K562 (cell line): Measurements from ENCODE around the gene LPXN. TPM values are rescaled to one million over a fixed set of nuclear protein-coding genes. Genes with fewer than 3 reads are reported as not detected.

ENCODE experiments used
- ATF1 ChIP-seq, 2 experiments: fragments of 450-650 bp in 1 of 2; IDR thresholded peaks; 2 replicates each; pipeline ENCODE4 v1.6.1; 2016; ENCODE audit warnings: missing compliant biosample characterization in 1 of 2, missing genetic modification characterization in 1 of 2
- DPF2 ChIP-seq: fragments of 450-650 bp; IDR thresholded peaks from 2 replicates; pipeline ENCODE4 v1.6.1; 2016
- NRF1 ChIP-seq, 2 experiments: fragments of 450-650 bp; IDR thresholded peaks in 1 of 2; conservative IDR thresholded peaks in 1 of 2; 2 replicates each; pipeline ENCODE4 v1.6.1; 2014; ENCODE audit warnings: mild to moderate bottlenecking in 2 of 2
- RAD21 ChIP-seq, 2 experiments: fragments of 250-450 bp in 1 of 2; fragments of 450-650 bp in 1 of 2; sonication (Bioruptor Pico) in 1 of 2; formaldehyde crosslinking in 1 of 2; IDR thresholded peaks in 1 of 2; conservative IDR thresholded peaks in 1 of 2; 2 replicates each; pipeline versions ENCODE4 v1.4.0 to v1.8.0; 2020 to 2022; ENCODE audit warnings: mild to moderate bottlenecking in 2 of 2, moderate library complexity in 1 of 2
- RB1 ChIP-seq: fragments of 450-650 bp; IDR thresholded peaks from 2 replicates; pipeline ENCODE4 v1.6.1; 2017; ENCODE audit warnings: low read depth, mild to moderate bottlenecking
- RCOR1 ChIP-seq, 2 experiments: IDR thresholded peaks; 2 replicates each; pipeline ENCODE4 v1.6.1; 2012; ENCODE audit warnings: low read depth in 2 of 2, low read length in 2 of 2, borderline replicate concordance in 1 of 2, improper control_type of control experiment in 1 of 2
- STAG1 ChIP-seq: sonication (generic); formaldehyde crosslinking; IDR thresholded peaks from 2 replicates; pipeline ENCODE4 v1.5.0; 2020; ENCODE audit warnings: missing genetic modification reagents, borderline replicate concordance
- ZKSCAN3 ChIP-seq: fragments of 250-450 bp; sonication (Bioruptor Pico); IDR thresholded peaks from 2 replicates; pipeline ENCODE4 v1.4.0; 2020
- polyA plus RNA-seq, 8 experiments: library from polyadenylated mRNA; depleted of rRNA in 4 of 8; stranded (reverse) in 5 of 8; unstranded in 3 of 8; fragments of >200 nt; fragmentation: Nextera tagmentation in 2 of 8; fragmentation: Illumina TruSeq in 1 of 8; extraction: Ambion mirVana in 2 of 8; extraction: Trizol in 1 of 8; gene quantifications; 2 replicates each; pipeline versions ENCODE4 v1.2.1 to v1.2.3, GENCODE V29; 2011 to 2014; ENCODE audit warnings: inconsistent platforms in 1 of 8, missing spikeins in 1 of 8
- total RNA-seq, 7 experiments: library from RNA; depleted of rRNA in 6 of 7; stranded (reverse); fragments of >200 nt in 6 of 7; fragmentation: Illumina TruSeq in 2 of 7; extraction: Trizol in 2 of 7; gene quantifications; 2 replicates each; pipeline versions ENCODE4 v1.2.1 to v1.2.3, GENCODE V29; 2011 to 2021; ENCODE audit warnings: low replicate concordance in 1 of 7
- TF ChIP-seq, protein P1 (sequence below), 3 experiments: IDR thresholded peaks in 2 of 3; conservative IDR thresholded peaks in 1 of 3; 2 replicates each; pipeline ENCODE4 v1.5.1; 2011 to 2012; ENCODE audit warnings: low read length in 3 of 3, mild to moderate bottlenecking in 3 of 3, control low read depth in 2 of 3, improper control_type of control experiment in 1 of 3, inconsistent platforms in 1 of 3, low read depth in 1 of 3, mixed read lengths in 1 of 3, moderate library complexity in 1 of 3; ENCODE audit not compliant: insufficient read depth in 2 of 3
- TF ChIP-seq, protein P2 (sequence below), 2 experiments: fragments of 450-650 bp; formaldehyde crosslinking in 1 of 2; IDR thresholded peaks; 2 replicates each; pipeline versions ENCODE4 v1.4.0 to v1.6.1; 2014 to 2020; ENCODE audit warnings: mild to moderate bottlenecking in 2 of 2, borderline replicate concordance in 1 of 2, low read depth in 1 of 2

LPXN gene
- total and polyA plus RNA-seq, 9 of the 15 experiments (the other 6 are each of a cell fraction or from before 2014, with no cell fraction given) = 0.73 to 3.1 (median 2.0) TPM

DNA sequence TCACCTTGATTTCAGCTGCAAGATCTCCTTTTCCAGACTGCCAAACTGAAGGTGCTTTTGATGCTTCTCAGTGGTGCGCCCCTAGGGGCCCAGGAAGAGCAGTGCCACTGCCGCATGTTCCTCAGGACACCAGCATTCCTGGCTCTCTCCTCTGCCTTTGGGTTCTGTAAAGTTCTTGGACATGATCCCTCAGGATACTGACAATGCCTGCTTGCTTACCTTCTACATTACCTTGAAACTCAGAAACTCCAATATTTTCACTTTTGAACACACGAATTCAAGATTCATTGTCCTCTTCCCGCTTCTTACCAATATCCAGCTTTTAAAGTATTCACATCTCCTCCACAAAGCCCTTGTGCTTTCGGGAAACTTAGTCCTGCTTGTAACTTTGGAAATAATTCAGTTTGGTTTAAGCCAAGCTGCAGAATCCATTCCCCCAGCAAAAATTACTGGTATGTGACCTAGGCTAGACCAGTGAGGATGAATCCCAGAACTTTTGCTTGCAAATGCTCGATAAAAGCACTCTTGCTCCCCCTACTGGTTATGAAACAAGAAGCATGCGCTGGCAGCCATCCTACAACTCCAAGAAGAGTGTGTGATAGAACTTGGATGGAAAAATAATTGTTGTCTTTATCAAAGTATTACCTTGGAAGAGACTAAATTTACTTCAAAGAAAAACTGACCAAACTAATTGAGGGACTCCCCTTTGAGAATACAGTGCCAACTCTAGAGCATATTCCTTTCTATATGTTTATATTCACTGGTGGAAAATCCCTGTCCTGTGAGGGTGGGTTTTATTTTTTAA, 51.2 kb downstream of the LPXN start (continued):
- TF ChIP-seq, protein P1, sequence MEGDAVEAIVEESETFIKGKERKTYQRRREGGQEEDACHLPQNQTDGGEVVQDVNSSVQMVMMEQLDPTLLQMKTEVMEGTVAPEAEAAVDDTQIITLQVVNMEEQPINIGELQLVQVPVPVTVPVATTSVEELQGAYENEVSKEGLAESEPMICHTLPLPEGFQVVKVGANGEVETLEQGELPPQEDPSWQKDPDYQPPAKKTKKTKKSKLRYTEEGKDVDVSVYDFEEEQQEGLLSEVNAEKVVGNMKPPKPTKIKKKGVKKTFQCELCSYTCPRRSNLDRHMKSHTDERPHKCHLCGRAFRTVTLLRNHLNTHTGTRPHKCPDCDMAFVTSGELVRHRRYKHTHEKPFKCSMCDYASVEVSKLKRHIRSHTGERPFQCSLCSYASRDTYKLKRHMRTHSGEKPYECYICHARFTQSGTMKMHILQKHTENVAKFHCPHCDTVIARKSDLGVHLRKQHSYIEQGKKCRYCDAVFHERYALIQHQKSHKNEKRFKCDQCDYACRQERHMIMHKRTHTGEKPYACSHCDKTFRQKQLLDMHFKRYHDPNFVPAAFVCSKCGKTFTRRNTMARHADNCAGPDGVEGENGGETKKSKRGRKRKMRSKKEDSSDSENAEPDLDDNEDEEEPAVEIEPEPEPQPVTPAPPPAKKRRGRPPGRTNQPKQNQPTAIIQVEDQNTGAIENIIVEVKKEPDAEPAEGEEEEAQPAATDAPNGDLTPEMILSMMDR (IDR thresholded peaks at IDR 0.05 in 2 of 3, conservative IDR thresholded peaks at IDR 0.05 in 1 of 3; ENCODE audit: insufficient read depth in 2 of 3, low read depth in 1 of 3, low read length in 3 of 3) = peak; percentile 77 to 85 (median 85)
- peak; percentile 21 to 66; a peak in 3 of 4 replicates for TF ChIP-seq RAD21 (CRISPR knock-in tag; conservative IDR thresholded peaks at IDR 0.05 in 1 of 2, IDR thresholded peaks at IDR 0.05 in 1 of 2)
- peak; percentile 45 to 53; a peak in 2 of 4 replicates for TF ChIP-seq NRF1 (conservative IDR thresholded peaks at IDR 0.05 in 1 of 2, IDR thresholded peaks at IDR 0.05 in 1 of 2)
- TF ChIP-seq STAG1 (CRISPR knock-in tag) = peak; percentile 34; the same call in 1 of the 2 replicates
- TF ChIP-seq ATF1 (CRISPR knock-in tag; IDR thresholded peaks at IDR 0.05) = no peak
- no peak for TF ChIP-seq ATF1 (tag; IDR thresholded peaks at IDR 0.05)
- TF ChIP-seq DPF2 = 0 out of 2 replicates have a peak, but pooled peaks have one; percentile 13
- TF ChIP-seq ZKSCAN3 (CRISPR knock-in tag) = peak; percentile 82
- TF ChIP-seq, protein P2, sequence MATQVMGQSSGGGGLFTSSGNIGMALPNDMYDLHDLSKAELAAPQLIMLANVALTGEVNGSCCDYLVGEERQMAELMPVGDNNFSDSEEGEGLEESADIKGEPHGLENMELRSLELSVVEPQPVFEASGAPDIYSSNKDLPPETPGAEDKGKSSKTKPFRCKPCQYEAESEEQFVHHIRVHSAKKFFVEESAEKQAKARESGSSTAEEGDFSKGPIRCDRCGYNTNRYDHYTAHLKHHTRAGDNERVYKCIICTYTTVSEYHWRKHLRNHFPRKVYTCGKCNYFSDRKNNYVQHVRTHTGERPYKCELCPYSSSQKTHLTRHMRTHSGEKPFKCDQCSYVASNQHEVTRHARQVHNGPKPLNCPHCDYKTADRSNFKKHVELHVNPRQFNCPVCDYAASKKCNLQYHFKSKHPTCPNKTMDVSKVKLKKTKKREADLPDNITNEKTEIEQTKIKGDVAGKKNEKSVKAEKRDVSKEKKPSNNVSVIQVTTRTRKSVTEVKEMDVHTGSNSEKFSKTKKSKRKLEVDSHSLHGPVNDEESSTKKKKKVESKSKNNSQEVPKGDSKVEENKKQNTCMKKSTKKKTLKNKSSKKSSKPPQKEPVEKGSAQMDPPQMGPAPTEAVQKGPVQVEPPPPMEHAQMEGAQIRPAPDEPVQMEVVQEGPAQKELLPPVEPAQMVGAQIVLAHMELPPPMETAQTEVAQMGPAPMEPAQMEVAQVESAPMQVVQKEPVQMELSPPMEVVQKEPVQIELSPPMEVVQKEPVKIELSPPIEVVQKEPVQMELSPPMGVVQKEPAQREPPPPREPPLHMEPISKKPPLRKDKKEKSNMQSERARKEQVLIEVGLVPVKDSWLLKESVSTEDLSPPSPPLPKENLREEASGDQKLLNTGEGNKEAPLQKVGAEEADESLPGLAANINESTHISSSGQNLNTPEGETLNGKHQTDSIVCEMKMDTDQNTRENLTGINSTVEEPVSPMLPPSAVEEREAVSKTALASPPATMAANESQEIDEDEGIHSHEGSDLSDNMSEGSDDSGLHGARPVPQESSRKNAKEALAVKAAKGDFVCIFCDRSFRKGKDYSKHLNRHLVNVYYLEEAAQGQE (IDR thresholded peaks at IDR 0.05; ENCODE audit: borderline replicate concordance) = peak; percentile 32; the same call in 1 of the 2 replicates
- TF ChIP-seq, protein P2 (CRISPR knock-in tag; IDR thresholded peaks at IDR 0.05; ENCODE audit: low read depth) = no peak
- 0 out of 4 replicates have a peak, but pooled peaks of 1 of the 2 experiments have one; percentile 42 for TF ChIP-seq RCOR1 (IDR thresholded peaks at IDR 0.05; ENCODE audit: borderline replicate concordance in 1 of 2, low read depth in 2 of 2, low read length in 2 of 2)
- 0 out of 2 replicates have a peak, but pooled peaks have one; percentile 13 for TF ChIP-seq RB1
